KOPT-K1 (cell line): ENCODE data around the gene ADGRG1.
A peak's percentile ranks its signal among the peaks of the same experiment; 100 is the strongest.

Experiments
- H3K27ac ChIP-seq: fragments of 200-600 bp; sonication (generic); 2 replicates; pipeline ENCODE4 v1.5.1; 2016; ENCODE audit warnings: antibody characterized with exemption, mild to moderate bottlenecking, low read depth, low read length; ENCODE audit not compliant: poor library complexity, severe bottlenecking
- H3K36me3 ChIP-seq: fragments of 200-600 bp; sonication (generic); 2 replicates; pipeline ENCODE4 v1.5.1; 2017; ENCODE audit warnings: antibody characterized with exemption, mild to moderate bottlenecking, low read length, moderate library complexity; ENCODE audit not compliant: insufficient read depth
- H3K9me3 ChIP-seq: fragments of 200-600 bp; sonication (generic); 2 replicates; pipeline ENCODE4 v1.5.1; 2017; ENCODE audit warnings: antibody characterized with exemption, low read length, mild to moderate bottlenecking; ENCODE audit not compliant: insufficient read depth, poor library complexity, severe bottlenecking

Gene ADGRG1

GRCh38 chr16:57611706-57612105, 16.7 kb upstream of the ADGRG1 start:
- Histone ChIP-seq H3K9me3 (no peaks in the 10 kb centered on the region), H3K36me3 (no peaks in the 10 kb centered on the region), H3K27ac (no peak overlapping the region)

GRCh38 chr16:57612494-57612893, 15.9 kb upstream of the ADGRG1 start:
- Histone ChIP-seq H3K27ac (no peak overlapping the region), H3K9me3 (no peaks in the 10 kb centered on the region), H3K36me3 (no peaks in the 10 kb centered on the region)

DNA sequence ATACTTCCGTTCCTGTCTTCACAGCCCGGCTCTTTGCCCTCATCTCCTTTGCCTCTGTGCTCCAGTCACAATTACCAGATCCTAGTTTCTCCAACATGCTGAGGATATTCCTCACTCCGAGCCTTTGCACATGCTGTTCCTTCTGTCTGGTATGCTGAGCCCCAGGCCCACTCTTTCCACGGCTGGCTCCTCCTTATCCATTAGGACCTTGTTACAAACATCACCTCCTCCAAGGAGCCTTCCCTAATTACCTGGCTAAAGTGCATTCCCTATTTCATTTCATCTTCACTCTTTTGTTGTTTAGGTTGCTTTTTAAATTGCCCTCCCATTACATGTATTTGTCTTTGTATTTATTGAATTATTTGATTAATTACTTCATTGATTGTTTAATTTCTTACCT, 14.9 kb upstream of the ADGRG1 start:
- Histone ChIP-seq H3K9me3 (no peaks in the 10 kb centered on the region), H3K36me3 (no peaks in the 10 kb centered on the region), H3K27ac (no peak overlapping the region)

GRCh38 chr16:57614536-57614935, 13.9 kb upstream of the ADGRG1 start:
- Histone ChIP-seq H3K27ac (peak overlapping the region; percentile 56), H3K9me3 (no peaks in the 10 kb centered on the region), H3K36me3 (no peaks in the 10 kb centered on the region)

GRCh38 chr16:57614944-57615343, 13.5 kb upstream of the ADGRG1 start:
- Histone ChIP-seq H3K9me3 (no peaks in the 10 kb centered on the region), H3K36me3 (no peaks in the 10 kb centered on the region)

DNA sequence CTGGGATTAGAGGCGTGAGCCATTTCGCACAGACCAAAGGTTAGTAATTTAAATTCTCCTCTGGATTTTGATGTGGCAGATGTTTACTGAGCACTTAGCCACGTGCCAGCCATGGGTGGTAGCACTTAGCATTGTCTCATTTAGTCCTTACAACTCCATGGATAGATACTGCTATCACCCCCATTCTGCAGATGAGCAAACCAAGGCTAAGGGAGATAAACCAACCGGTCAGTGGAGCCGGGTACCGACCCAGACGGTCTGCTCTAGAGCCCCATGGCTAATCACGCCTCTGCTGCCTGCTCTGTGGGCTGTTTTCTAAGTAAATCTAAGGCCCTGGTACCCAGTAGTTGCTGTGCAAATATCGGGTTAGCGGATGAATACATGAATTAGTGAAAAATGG, 12.6 kb upstream of the ADGRG1 start:
- H3K36me3 ChIP-seq = no peaks in the 10 kb centered on the region
- H3K9me3 ChIP-seq = no peaks in the 10 kb centered on the region
- no peak overlapping the region for H3K27ac ChIP-seq

More at GRCh38 chr16:57614944-57615343, 13.5 kb upstream of the ADGRG1 start:
- peak overlapping the region; percentile 56 for H3K27ac ChIP-seq

GRCh38 chr16:57616241-57616640, 12.2 kb upstream of the ADGRG1 start:
- no peaks in the 10 kb centered on the region for H3K36me3 ChIP-seq
- H3K27ac ChIP-seq = no peak overlapping the region
- H3K9me3 ChIP-seq = no peaks in the 10 kb centered on the region

- Histone ChIP-seq H3K36me3 (no peaks in the 10 kb centered on the region), H3K9me3 (no peaks in the 10 kb centered on the region), H3K27ac (no peak overlapping the region)
These were observed 11.6 kb upstream of the ADGRG1 start for GRCh38 chr16:57616876-57617275.

- Histone ChIP-seq H3K36me3 (no peaks in the 10 kb centered on the region), H3K9me3 (no peaks in the 10 kb centered on the region), H3K27ac (peak overlapping the region; percentile 34)
These were observed 10.8 kb upstream of the ADGRG1 start for GRCh38 chr16:57617604-57618111.

DNA sequence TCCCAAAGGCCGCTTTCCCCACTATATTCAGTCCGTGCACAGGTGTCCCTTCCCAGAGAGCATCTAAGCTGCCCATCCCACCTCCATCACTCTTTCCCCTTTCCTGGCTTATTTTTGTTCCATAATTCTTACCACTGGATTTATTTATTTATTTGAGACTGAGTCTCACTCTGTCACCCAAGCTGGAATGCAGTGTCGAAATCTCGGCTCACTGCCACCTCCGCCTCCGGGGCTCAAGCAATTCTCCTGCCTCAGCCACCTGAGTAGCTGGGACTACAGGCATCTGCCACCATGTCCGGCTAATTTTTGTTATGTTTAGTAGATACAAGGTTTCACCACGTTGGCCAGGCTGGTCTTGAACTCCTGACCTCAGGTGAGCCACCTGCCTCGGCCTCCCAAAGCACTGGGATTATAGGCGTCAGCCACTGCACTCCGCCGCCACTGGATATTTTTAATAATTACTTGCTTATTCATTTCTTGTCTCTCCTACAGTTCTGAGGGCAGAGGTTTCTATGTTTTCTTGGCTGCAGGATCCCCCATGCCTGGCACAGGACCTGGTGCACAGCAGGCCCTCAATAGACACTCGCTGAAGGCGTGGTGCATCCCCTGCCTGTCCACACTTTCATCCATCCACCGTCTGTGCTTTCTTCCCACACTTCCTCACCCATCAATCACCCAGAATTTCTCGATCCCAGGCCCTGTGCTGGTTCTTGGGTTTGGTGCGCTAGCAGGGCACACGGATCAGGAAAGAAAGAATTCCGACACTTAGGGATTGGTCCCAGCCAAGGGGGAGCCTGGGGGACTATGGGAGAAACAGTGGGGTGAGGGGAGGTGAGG, 9.9 kb upstream of the ADGRG1 start:
- Histone ChIP-seq H3K9me3 (no peaks in the 10 kb centered on the region), H3K27ac (peak overlapping the region; percentile 34), H3K36me3 (no peaks in the 10 kb centered on the region)

DNA sequence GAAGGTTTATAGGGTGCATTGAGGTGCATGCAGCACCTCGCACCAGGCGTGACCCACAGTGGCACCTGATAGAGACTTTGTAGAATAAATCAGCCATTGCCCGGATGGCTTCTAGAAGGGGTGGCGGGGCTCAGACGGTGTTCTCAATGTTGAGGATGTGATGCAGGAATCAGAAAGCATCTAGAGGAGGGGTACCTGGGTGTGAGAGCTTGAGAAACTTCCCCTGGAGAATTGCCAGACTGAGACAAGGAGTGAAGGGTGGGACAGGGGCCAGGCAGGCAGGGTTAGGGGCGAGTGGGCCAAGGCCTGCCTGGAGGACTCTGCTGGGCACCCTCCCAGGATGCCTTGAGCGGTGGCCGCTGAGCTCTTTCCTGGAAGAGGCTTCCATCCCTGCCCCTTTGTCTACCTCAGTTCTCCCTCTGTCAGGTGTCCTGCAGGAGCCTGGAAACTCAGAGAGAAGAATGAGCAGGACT, 9.3 kb upstream of the ADGRG1 start:
- Histone ChIP-seq H3K36me3 (no peaks in the 10 kb centered on the region), H3K27ac (no peak overlapping the region), H3K9me3 (no peaks in the 10 kb centered on the region)

DNA sequence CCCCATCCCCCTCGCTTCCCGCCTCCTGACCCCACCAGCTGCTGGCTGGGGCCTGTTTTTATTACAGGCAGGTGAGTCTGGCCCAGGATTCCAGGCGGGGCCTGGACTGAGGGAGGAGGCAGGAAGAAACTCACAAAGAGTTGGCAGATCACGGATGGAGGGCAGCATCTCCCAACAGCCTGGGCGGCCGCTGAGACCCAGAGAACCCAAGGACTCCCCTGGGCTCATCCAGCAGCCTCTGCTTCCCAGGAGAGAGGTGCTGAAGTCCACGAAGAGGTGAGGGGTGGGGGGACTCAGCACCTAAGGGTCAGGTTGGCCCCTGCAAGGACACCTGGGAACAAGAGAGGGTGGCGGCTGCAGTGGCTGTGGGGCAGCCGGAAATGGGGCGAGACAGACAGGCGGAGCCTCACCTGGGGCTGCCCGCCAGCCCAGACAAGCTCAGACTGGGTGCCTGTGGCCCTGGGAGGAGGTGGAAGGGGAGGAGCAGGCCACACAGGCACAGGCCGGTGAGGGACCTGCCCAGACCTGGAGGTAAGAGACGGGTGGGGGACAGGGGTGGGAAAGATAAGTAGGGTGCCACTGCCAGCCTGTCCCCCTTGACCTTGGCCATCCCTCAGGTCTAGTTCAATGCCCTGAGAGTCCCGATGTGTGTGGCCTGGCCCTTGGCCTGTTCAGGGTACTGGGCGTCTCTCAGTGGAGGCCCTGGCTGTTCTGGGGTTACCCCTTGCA, 8.7 kb upstream of the ADGRG1 start:
- Histone ChIP-seq H3K9me3 (no peaks in the 10 kb centered on the region), H3K27ac (no peak overlapping the region), H3K36me3 (no peaks in the 10 kb centered on the region)

- Histone ChIP-seq H3K27ac (no peak overlapping the region), H3K9me3 (no peaks in the 10 kb centered on the region), H3K36me3 (no peaks in the 10 kb centered on the region)
These were observed 7.8 kb upstream of the ADGRG1 start for GRCh38 chr16:57620335-57621231.

GRCh38 chr16:57621521-57622271, 6.7 kb upstream of the ADGRG1 start:
- Histone ChIP-seq H3K36me3 (no peaks in the 10 kb centered on the region), H3K27ac (no peak overlapping the region)

More at GRCh38 chr16:57621521-57622271, 6.7 kb upstream of the ADGRG1 start:
- H3K9me3 ChIP-seq = no peaks in the 10 kb centered on the region
